Ovary (tissue), 9 donors: Measurements from ENCODE around the gene CDK2AP2. TPM values are rescaled to one million over a fixed set of nuclear protein-coding genes. Genes with fewer than 3 reads are reported as not detected.
"Not testable (repeated sequence)": the region's sequence is repeated elsewhere in the genome, so short reads cannot be mapped to it uniquely, and the experiment has no call there.

Experiments
- DNase-seq, 5 donors: peaks; one replicate each; pipeline ENCODE4 v3.0.0-alpha.2; 2019 to 2020
- H3K27ac ChIP-seq, 2 donors: fragments of 200-600 bp; one replicate each; pipeline versions ENCODE4 v1.5.1 to v1.8.0; 2019 to 2022
- H3K27me3 ChIP-seq: fragments of 200-600 bp; one replicate; pipeline ENCODE4 v1.8.0; 2022
- H3K36me3 ChIP-seq: fragments of 200-600 bp; sonication (generic); one replicate; pipeline ENCODE4 v1.5.1; 2019
- H3K4me1 ChIP-seq: one replicate; pipeline ENCODE4 v1.8.1; 2013; ENCODE audit warnings: mild to moderate bottlenecking, moderate library complexity; ENCODE audit not compliant: insufficient read depth
- H3K4me3 ChIP-seq: fragments of 200-600 bp; sonication (generic); one replicate; pipeline ENCODE4 v1.5.1; 2017
- H3K9me3 ChIP-seq, 2 donors: fragments of 200-600 bp in 1 of 2; sonication (generic) in 1 of 2; one replicate each; pipeline versions ENCODE4 v1.5.1 to v1.8.1; 2013 to 2019; ENCODE audit warnings: mild to moderate bottlenecking in 1 of 2, moderate library complexity in 1 of 2
- CTCF ChIP-seq, 3 donors: fragments of 450-650 bp in 2 of 3; fragments of 200-600 bp in 1 of 3; IDR thresholded peaks; one replicate each; pipeline versions ENCODE4 v1.5.1 to v1.8.0; 2016 to 2022; ENCODE audit warnings: antibody characterized with exemption in 3 of 3, mild to moderate bottlenecking in 1 of 3
- EP300 ChIP-seq: sonication (generic); formaldehyde crosslinking; IDR thresholded peaks from one replicate; pipeline ENCODE4 v1.6.1; 2017; ENCODE audit warnings: antibody characterized with exemption
- POLR2A ChIP-seq: fragments of 450-650 bp; IDR thresholded peaks from one replicate; pipeline ENCODE4 v1.6.1; 2017; ENCODE audit warnings: antibody characterized with exemption, mild to moderate bottlenecking, moderate library complexity
- WGBS, 3 donors: extraction: QIAGEN DNeasy Blood & Tissue Kit in 1 of 3; methylation state at CpG; one replicate each; pipeline versions ENCODE4 v1.1.5 to v1.1.7; 2013 to 2017; 5-methylcytosine and 5-hydroxymethylcytosine counted together
- intact Hi-C, 4 donors: fragments of 100-400 bp; cut with DNase I; formaldehyde crosslinking; loops; one replicate each; pipeline versions ENCODE4 v1.11.0 to v1.15.1; 2022 to 2023
- polyA plus RNA-seq, 2 donors: library from polyadenylated mRNA; stranded (reverse); fragments of 200-250 nt in 1 of 2; fragments of 350-450 nt in 1 of 2; fragmentation: Illumina TruSeq in 1 of 2; extraction: RNeasy Lipid Tissue Mini Kit (QIAGEN cat#74804) in 1 of 2; gene quantifications; one replicate each; pipeline ENCODE4 v1.2.3, GENCODE V29; 2013 to 2014
- total RNA-seq, 7 donors: library from RNA; depleted of rRNA in 2 of 7; stranded (reverse); fragments of >200 nt in 2 of 7; fragmentation: NEBNext Ultra II Directional in 3 of 7; extraction: Animal tissue kit (Norgen Biotek cat#: 25700) in 3 of 7; gene quantifications; one replicate each; pipeline versions ENCODE4 v1.1.0 to v1.2.4, GENCODE V29; 2016 to 2023
- donor health status: DM: no; HTN: no; CAD: no; lungs with moderate emphysema.
- donor health status: DM: no; HTN: no; CAD: no.
- donor health status: Bipolar disorder and iron deficiency.
- donor health status: DM: yes; HTN: yes; CAD: no.
- donor health status: DM: no; HTN: no; CAD: no.
- donor health status: DM: yes; HTN: yes; CAD: no.

Gene CDK2AP2
- total and polyA plus RNA-seq, 9 donors, result 3.8 to 66.1 (median 34.6) TPM

- Histone ChIP-seq H3K9me3 (no peaks in the 10 kb centered on the region), H3K36me3 (no peaks in the 10 kb centered on the region), H3K27ac (no peak overlapping the region), H3K4me3 (no peak overlapping the region), H3K4me1 (no peaks in the 10 kb centered on the region), H3K27me3 (no peaks in the 10 kb centered on the region)
- no peak for TF ChIP-seq POLR2A
- no peak for TF ChIP-seq EP300
- no peak for TF ChIP-seq CTCF (IDR thresholded peaks at IDR 0.05)
- no peak for DNase-seq
- WGBS, 3 donors, result 44 to 62% (median 44%) methylated on average over 7 of the region's 7 CpGs
- intact Hi-C loops, result no loop called here
Observed at GRCh38 chr11:67514116-67514515, 6.2 kb upstream of the CDK2AP2 start.

- H3K27me3 ChIP-seq, H3K36me3 ChIP-seq, H3K4me3 ChIP-seq, DNase-seq, intact Hi-C loops, H3K27ac ChIP-seq, H3K9me3 ChIP-seq, H3K4me1 ChIP-seq: not testable (repeated sequence)
- 80 to 93% (median 82%) methylated on average over 4 of the region's 4 CpGs for WGBS, 3 donors
Observed at GRCh38 chr11:67511558-67511957, 3.6 kb upstream of the CDK2AP2 start.

GRCh38 chr11:67510023-67510345 lies 2.0 kb upstream of the CDK2AP2 start:
- intact Hi-C loops, result no loop called here

GRCh38 chr11:67508486-67509121 lies 642 bp upstream of the CDK2AP2 start:
- Histone ChIP-seq H3K27ac (peak overlapping the region; percentile 42 to 79), H3K4me1 (peaks cover 13% of the 10 kb centered on the region), H3K9me3 (no peaks in the 10 kb centered on the region), H3K4me3 (peak overlapping the region; percentile 80), H3K36me3 (no peaks in the 10 kb centered on the region), H3K27me3 (no peaks in the 10 kb centered on the region)
- peak; percentile 36 for TF ChIP-seq EP300
- TF ChIP-seq CTCF (IDR thresholded peaks at IDR 0.05), result peak in 1 of 3 donors; percentile 6
- peak; percentile 48 for TF ChIP-seq POLR2A
- intact Hi-C loops, result loop anchor here in 3 of 4 donors (2.0 to 10.0 kb wide), 4 partner anchors 64 to 156 kb away; partner anchors contain the start of genes CORO1B (in 1 of the 3), POLD4 (in 1 of the 3), PPP1CA (in 1 of the 3) and TBC1D10C (in 1 of the 3)
- DNase-seq, result peak; percentile 96 to 98 (median 98)
- WGBS, 3 donors, result 1% methylated on average over 54 to 57 of the region's 57 CpGs

More at GRCh38 chr11:67510023-67510345, 2.0 kb upstream of the CDK2AP2 start:
- no peak for DNase-seq
- no peak overlapping the region for H3K4me3 ChIP-seq
- H3K27ac ChIP-seq, result no peak overlapping the region
- peaks cover 8% of the 10 kb centered on the region for H3K4me1 ChIP-seq
- no peaks in the 10 kb centered on the region for H3K27me3 ChIP-seq
- H3K9me3 ChIP-seq, result no peaks in the 10 kb centered on the region
- H3K36me3 ChIP-seq, result no peaks in the 10 kb centered on the region
- 32 to 41% (median 35%) methylated on average over 3 of the region's 3 CpGs for WGBS, 3 donors
- TF ChIP-seq POLR2A (no peak), CTCF (IDR thresholded peaks at IDR 0.05) (no peak), EP300 (no peak)

GRCh38 chr11:67507242-67507863 lies 609 bp downstream of the CDK2AP2 start:
- no peaks in the 10 kb centered on the region for H3K36me3 ChIP-seq
- TF ChIP-seq POLR2A, result no peak
- no peak for TF ChIP-seq EP300
- no peak for TF ChIP-seq CTCF (IDR thresholded peaks at IDR 0.05)
- peak overlapping the region; percentile 63 to 79 for H3K27ac ChIP-seq
- no peaks in the 10 kb centered on the region for H3K9me3 ChIP-seq
- H3K4me1 ChIP-seq, result peaks cover 13% of the 10 kb centered on the region
- WGBS, 3 donors, result 35 to 39% (median 37%) methylated on average over 18 to 33 of the region's 33 CpGs
- no peaks in the 10 kb centered on the region for H3K27me3 ChIP-seq
- intact Hi-C loops, result loop anchor here in 3 of 4 donors (2.0 to 10.0 kb wide), 4 partner anchors 63 to 110 kb away; partner anchors contain the start of genes PPP1CA (in 2 of the 3), CORO1B (in 1 of the 3) and TBC1D10C (in 1 of the 3)
- H3K4me3 ChIP-seq, result peak overlapping the region; percentile 80
- DNase-seq, result peak in 1 of 5 donors; percentile 27
